Medulla oblongata (tissue), 1 donor: Measurements from ENCODE around the gene TXN2.
"Not testable (repeated sequence)": the region's sequence is repeated elsewhere in the genome, so short reads cannot be mapped to it uniquely, and the experiment has no call there.

Source experiments
- DNase-seq: peaks from one replicate; pipeline ENCODE4 v3.0.0-alpha.2; 2015; ENCODE audit errors: extremely low spot score

The TXN2 gene

GRCh38 chr22:36481393-36482168 lies at the start of gene TXN2:
Gene TXN2 (minus strand): TSS chr22:36481640. CDS start chr22:36480837, 803 bp downstream.
- DNase-seq = peak; percentile 96

GRCh38 chr22:36528795-36529751 lies 47.6 kb upstream of the TXN2 start, which contains the start of gene EIF3D:
Gene EIF3D (minus strand): TSS chr22:36529166. CDS start chr22:36526121, 3,045 bp downstream.
- DNase-seq = peak; percentile 99

- no peak for DNase-seq
These were observed 46.9 kb upstream of the TXN2 start for GRCh38 chr22:36528341-36528740.

GRCh38 chr22:36522662-36523061 lies 41.2 kb upstream of the TXN2 start:
- DNase-seq = no peak

- peak; percentile 34 for DNase-seq
These were observed 39.0 kb upstream of the TXN2 start for GRCh38 chr22:36520423-36520822.

GRCh38 chr22:36519906-36520305 lies 38.5 kb upstream of the TXN2 start:
- not testable (repeated sequence) for DNase-seq

- DNase-seq = no peak
These were observed 33.3 kb upstream of the TXN2 start for GRCh38 chr22:36514766-36515165.

GRCh38 chr22:36512991-36513390 lies 31.6 kb upstream of the TXN2 start:
- no peak for DNase-seq

- DNase-seq = no peak
These were observed 30.9 kb upstream of the TXN2 start for GRCh38 chr22:36512333-36512732.

GRCh38 chr22:36510966-36511881 lies 29.8 kb upstream of the TXN2 start:
- peak; percentile 38 for DNase-seq

- DNase-seq = no peak
These were observed 28.9 kb upstream of the TXN2 start for GRCh38 chr22:36510384-36510783.

- DNase-seq = no peak
These were observed 26.1 kb upstream of the TXN2 start for GRCh38 chr22:36507518-36508010.

- DNase-seq = peak; percentile 86
These were observed 25.4 kb upstream of the TXN2 start, which contains the start of gene FOXRED2 for GRCh38 chr22:36506637-36507517. Gene FOXRED2 (minus strand): TSS chr22:36507040. CDS start chr22:36506422, 618 bp downstream.

GRCh38 chr22:36505998-36506635 lies 24.7 kb upstream of the TXN2 start:
- DNase-seq = no peak

- no peak for DNase-seq
These were observed 16.6 kb upstream of the TXN2 start for GRCh38 chr22:36497910-36498665.

- peak; percentile 83 for DNase-seq
These were observed 12.3 kb upstream of the TXN2 start for GRCh38 chr22:36493690-36494110.

- DNase-seq = no peak
These were observed 10.7 kb upstream of the TXN2 start for GRCh38 chr22:36492109-36492508.

- no peak for DNase-seq
These were observed 9.7 kb upstream of the TXN2 start for GRCh38 chr22:36491155-36491554.
